Esophagus (tissue), 2 donors: ENCODE data around the gene BCL2L2. TPM values are rescaled to one million over a fixed set of nuclear protein-coding genes. Genes with fewer than 3 reads are reported as not detected.
A peak's percentile ranks its signal among the peaks of the same experiment; 100 is the strongest.

Experiments
- H3K27ac ChIP-seq, 2 donors: one replicate each; pipeline ENCODE4 v1.5.1; 2013; ENCODE audit warnings: low read depth in 2 of 2, mild to moderate bottlenecking in 2 of 2, inconsistent platforms in 1 of 2, low read length in 1 of 2, moderate library complexity in 1 of 2
- H3K27me3 ChIP-seq, 2 donors: one replicate each; pipeline ENCODE4 v1.6.1; 2013; ENCODE audit warnings: low read length in 2 of 2, control low read depth in 1 of 2, mild to moderate bottlenecking in 1 of 2; ENCODE audit not compliant: insufficient read depth in 2 of 2, control insufficient read depth in 1 of 2
- H3K36me3 ChIP-seq, 2 donors: one replicate each; pipeline ENCODE4 v1.6.1; 2013; ENCODE audit warnings: low read length in 1 of 2; ENCODE audit not compliant: control insufficient read depth in 2 of 2, insufficient read depth in 2 of 2
- H3K4me1 ChIP-seq, 2 donors: one replicate each; pipeline ENCODE4 v1.6.1; 2013; ENCODE audit warnings: low read length in 1 of 2; ENCODE audit not compliant: control insufficient read depth in 2 of 2, insufficient read depth in 2 of 2
- H3K4me3 ChIP-seq, 2 donors: one replicate each; pipeline ENCODE4 v1.5.1; 2013; ENCODE audit warnings: low read length in 2 of 2, mild to moderate bottlenecking in 2 of 2, low read depth in 1 of 2, moderate library complexity in 1 of 2
- H3K9me3 ChIP-seq, 2 donors: one replicate each; pipeline ENCODE4 v1.6.1; 2013; ENCODE audit warnings: mild to moderate bottlenecking in 2 of 2, low read depth in 1 of 2, low read length in 1 of 2, moderate library complexity in 1 of 2; ENCODE audit not compliant: control insufficient read depth in 2 of 2, insufficient read depth in 1 of 2
- WGBS, 2 donors: extraction: QIAGEN DNeasy Blood & Tissue Kit; methylation state at CpG; one replicate each; pipeline ENCODE4 v1.1.7; 2013; 5-methylcytosine and 5-hydroxymethylcytosine counted together
- polyA plus RNA-seq, 2 donors: library from polyadenylated mRNA; stranded (reverse); fragments of 200-250 nt; gene quantifications; one replicate each; pipeline ENCODE4 v1.2.3, GENCODE V29; 2013
- donor health status: healthy with polysubstance abuse.
- donor health status: Bipolar disorder and iron deficiency.

Gene BCL2L2
- polyA plus RNA-seq, 2 donors, result 28.0 to 35.0 TPM

DNA sequence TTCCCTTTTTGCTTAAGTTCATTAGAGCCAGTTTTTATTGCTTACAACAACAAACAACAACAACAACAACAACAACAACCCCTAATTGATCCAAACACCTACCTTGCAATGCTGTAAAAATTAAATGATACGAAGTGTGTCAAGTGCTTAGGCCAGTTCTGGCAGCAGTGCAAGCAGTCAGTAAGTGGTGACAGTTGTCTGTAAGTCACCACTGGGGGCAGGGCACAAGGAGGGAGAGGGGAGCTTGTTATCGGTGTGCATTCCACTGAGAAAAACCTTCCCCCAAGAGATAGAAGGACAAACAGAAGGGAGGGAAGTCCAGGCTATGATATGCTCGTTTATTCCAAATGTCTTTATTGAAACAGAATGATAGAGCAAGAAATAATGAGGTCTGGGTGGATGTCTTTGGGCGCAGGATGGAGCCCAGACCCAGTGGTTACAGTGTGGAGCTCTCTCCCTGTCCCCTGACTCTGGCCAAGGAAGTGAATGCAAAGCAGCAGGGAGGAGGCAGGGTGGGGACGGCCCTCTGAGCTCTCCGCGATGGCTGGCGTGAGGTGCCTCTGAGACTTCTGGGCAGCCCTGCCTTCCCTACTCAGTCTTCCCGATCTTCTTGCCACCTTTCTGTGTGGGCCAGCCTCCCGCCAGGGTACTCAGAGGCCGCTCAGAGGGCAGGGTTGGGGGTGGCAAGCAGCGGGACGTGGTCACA is 39.5 kb downstream of the BCL2L2 start:
- Histone ChIP-seq H3K27ac (no peak overlapping the region), H3K27me3 (no peaks in the 10 kb centered on the region), H3K9me3 (no peaks in the 10 kb centered on the region), H3K36me3 (no peaks in the 10 kb centered on the region), H3K4me1 (no peaks in the 10 kb centered on the region), H3K4me3 (no peak overlapping the region)
- WGBS, 2 donors, result 80 to 81% methylated on average over 13 of the region's 13 CpGs

GRCh38 chr14:23346693-23347405 is 40.2 kb downstream of the BCL2L2 start:
- Histone ChIP-seq H3K4me3 (no peak overlapping the region), H3K27ac (no peak overlapping the region)
- 85 to 86% methylated on average over 27 of the region's 27 CpGs for whole genome bisulfite sequencing, 2 donors

GRCh38 chr14:23347406-23348296 is 41.0 kb downstream of the BCL2L2 start:
- no peaks in the 10 kb centered on the region for H3K9me3 ChIP-seq
- H3K4me1 ChIP-seq, result peaks cover 7 to 11% of the 10 kb centered on the region in 2 donors
- H3K4me3 ChIP-seq, result no peak overlapping the region
- no peaks in the 10 kb centered on the region for H3K36me3 ChIP-seq
- H3K27me3 ChIP-seq, result no peaks in the 10 kb centered on the region
- 94% methylated on average over 18 to 19 of the region's 19 CpGs for WGBS, 2 donors
- no peak overlapping the region for H3K27ac ChIP-seq

More at GRCh38 chr14:23346693-23347405, 40.2 kb downstream of the BCL2L2 start:
- H3K27me3 ChIP-seq, result no peaks in the 10 kb centered on the region
- no peaks in the 10 kb centered on the region for H3K9me3 ChIP-seq
- peaks cover 3 to 4% of the 10 kb centered on the region in 2 donors for H3K4me1 ChIP-seq
- H3K36me3 ChIP-seq, result no peaks in the 10 kb centered on the region

GRCh38 chr14:23348297-23348655 is 41.6 kb downstream of the BCL2L2 start:
- no peaks in the 10 kb centered on the region for H3K36me3 ChIP-seq
- no peaks in the 10 kb centered on the region for H3K27me3 ChIP-seq
- WGBS, 2 donors, result 91 to 94% methylated on average over 6 of the region's 6 CpGs

GRCh38 chr14:23349156-23349845 is 42.7 kb downstream of the BCL2L2 start:
- Histone ChIP-seq H3K27me3 (no peaks in the 10 kb centered on the region), H3K4me3 (no peak overlapping the region), H3K27ac (no peak overlapping the region), H3K36me3 (no peaks in the 10 kb centered on the region), H3K9me3 (no peaks in the 10 kb centered on the region), H3K4me1 (peaks cover 7 to 11% of the 10 kb centered on the region in 2 donors)
- WGBS, 2 donors, result 85 to 92% methylated on average over 8 of the region's 8 CpGs

More at GRCh38 chr14:23348297-23348655, 41.6 kb downstream of the BCL2L2 start:
- Histone ChIP-seq H3K4me1 (peaks cover 7 to 11% of the 10 kb centered on the region in 2 donors), H3K4me3 (no peak overlapping the region), H3K9me3 (no peaks in the 10 kb centered on the region), H3K27ac (no peak overlapping the region)

DNA sequence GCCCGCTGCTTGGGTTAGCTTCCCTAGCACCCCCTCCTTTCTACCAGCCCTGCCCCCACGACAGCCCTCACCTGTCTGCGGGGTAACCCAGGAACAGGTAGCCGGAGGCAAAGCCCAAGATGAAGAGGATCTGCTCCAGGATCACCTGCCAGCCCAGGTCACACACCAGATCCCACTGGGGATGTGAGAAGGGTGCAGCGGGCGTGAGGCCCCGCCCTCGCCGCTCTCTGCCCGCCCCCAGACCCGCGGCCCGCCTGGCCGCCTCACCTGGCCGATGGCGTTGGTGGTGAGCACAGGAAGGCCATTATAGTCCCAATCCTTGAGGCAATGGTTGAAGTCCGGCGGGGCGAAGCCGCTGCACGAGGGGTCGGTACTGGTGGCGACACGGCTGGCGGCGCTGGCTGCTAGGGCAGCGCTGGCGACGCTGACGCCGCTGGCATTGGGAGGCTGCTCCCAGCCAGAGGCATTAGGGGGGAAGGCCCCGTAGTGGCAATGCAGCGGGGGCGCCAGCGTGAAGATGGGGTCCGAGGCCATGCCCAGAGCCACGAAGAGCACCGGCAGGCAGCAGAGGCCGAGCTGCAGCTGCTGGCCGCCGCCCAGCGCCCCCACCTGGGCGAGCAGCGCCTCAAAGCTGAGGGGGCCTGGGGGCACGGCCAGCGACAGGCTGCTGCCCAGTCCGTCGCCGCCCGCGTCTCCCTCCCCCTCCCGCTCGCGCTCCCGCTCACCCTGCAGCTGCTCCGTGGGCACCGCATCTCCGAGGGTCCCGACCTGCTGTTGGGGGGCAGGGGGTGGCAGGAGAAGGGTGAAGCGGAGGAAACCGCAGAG is 45.3 kb downstream of the BCL2L2 start:
- Histone ChIP-seq H3K27ac (no peak overlapping the region), H3K36me3 (no peaks in the 10 kb centered on the region), H3K9me3 (no peaks in the 10 kb centered on the region), H3K4me1 (peaks cover 7 to 11% of the 10 kb centered on the region in 2 donors), H3K4me3 (peak overlapping the region; percentile 20 to 52), H3K27me3 (no peaks in the 10 kb centered on the region)
- 10 to 12% methylated on average over 46 to 61 of the region's 61 CpGs for WGBS, 2 donors

DNA sequence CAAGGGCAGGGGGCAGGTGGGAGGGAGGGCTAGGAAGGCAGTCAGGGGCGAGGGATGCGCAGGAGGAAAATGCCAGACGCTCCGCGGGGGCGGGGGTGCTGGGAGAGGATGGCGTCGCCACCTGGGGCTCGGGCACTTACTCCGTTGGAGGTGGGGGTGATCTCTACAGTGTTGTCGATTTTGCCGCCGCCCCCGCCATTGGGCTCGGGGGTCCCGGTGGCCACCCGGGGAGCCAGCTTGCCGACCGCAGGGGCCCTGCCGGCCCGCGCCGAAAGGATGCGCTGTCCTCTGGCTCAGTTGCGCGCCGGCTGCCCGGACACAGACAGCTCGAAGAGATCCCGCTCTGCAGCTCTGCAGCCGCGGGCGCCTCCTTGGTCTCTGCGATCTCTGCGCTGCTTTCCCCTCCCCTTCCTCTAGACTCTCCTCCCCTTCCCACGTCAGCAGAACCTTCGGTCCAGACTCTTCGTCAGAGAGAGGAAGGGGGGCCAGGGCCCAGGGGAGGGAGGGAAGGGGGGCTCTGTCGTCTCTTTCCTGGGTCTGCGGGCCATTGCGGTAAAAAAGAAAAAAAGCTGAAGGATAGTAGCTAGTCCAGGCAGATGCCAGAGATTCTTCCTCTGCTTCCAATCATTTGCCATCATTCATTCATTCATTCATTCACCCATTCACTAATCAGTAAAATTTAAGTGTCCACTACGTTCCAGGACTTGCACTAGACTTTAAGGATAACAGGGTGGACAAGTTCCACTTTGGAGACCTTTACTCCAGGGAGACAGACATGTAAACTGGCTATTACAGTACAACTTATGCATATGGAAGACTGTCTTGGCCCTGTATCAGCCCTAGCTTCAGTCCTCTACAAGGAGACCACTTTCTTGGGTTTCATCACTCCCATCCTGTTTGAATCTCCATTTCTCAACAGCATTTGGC is 46.1 kb downstream of the BCL2L2 start, which contains the start of gene SLC22A17:
SLC22A17 (minus strand) TSS at position 382 of the 927 bp plus-strand sequence.
- H3K27ac ChIP-seq, result no peak within 1 kb of the TSS
- peaks cover 0 to 6% of the 10 kb centered on the region in 2 donors for H3K36me3 ChIP-seq
- peak within 1 kb of the TSS; percentile 20 to 52 for H3K4me3 ChIP-seq
- H3K9me3 ChIP-seq, result no peaks in the 10 kb centered on the region
- H3K4me1 ChIP-seq, result peaks cover 7 to 11% of the 10 kb centered on the region in 2 donors
- no peaks in the 10 kb centered on the region for H3K27me3 ChIP-seq
- WGBS, 2 donors, result 1 to 2% methylated on average over 31 to 42 of the region's 42 CpGs

GRCh38 chr14:23353433-23353780 is 46.8 kb downstream of the BCL2L2 start:
- Histone ChIP-seq H3K27me3 (no peaks in the 10 kb centered on the region), H3K4me1 (peaks cover 7 to 11% of the 10 kb centered on the region in 2 donors), H3K4me3 (no peak overlapping the region), H3K9me3 (no peaks in the 10 kb centered on the region), H3K36me3 (peaks cover 0 to 9% of the 10 kb centered on the region in 2 donors), H3K27ac (no peak overlapping the region)
- 64 to 70% methylated on average over 5 of the region's 5 CpGs for WGBS, 2 donors
